Thyroid gland (tissue), 4 donors: Measurements from ENCODE around the gene KCNQ2.

Source experiments
- POLR2A ChIP-seq, 2 donors: fragments of 450-650 bp; IDR thresholded peaks; one replicate each; pipeline ENCODE4 v1.6.1; 2017; ENCODE audit warnings: antibody characterized with exemption in 2 of 2, mild to moderate bottlenecking in 2 of 2, moderate library complexity in 1 of 2
- TF ChIP-seq, protein P1 (sequence below), 6 experiments: fragments of 200-600 bp in 3 of 6; fragments of 450-650 bp in 3 of 6; sonication (generic) in 3 of 6; IDR thresholded peaks; one replicate each; pipeline ENCODE4 v1.5.1; 2016 to 2019; ENCODE audit warnings: antibody characterized with exemption in 6 of 6, mild to moderate bottlenecking in 2 of 6, inconsistent platforms in 1 of 6, moderate library complexity in 1 of 6

DNA sequence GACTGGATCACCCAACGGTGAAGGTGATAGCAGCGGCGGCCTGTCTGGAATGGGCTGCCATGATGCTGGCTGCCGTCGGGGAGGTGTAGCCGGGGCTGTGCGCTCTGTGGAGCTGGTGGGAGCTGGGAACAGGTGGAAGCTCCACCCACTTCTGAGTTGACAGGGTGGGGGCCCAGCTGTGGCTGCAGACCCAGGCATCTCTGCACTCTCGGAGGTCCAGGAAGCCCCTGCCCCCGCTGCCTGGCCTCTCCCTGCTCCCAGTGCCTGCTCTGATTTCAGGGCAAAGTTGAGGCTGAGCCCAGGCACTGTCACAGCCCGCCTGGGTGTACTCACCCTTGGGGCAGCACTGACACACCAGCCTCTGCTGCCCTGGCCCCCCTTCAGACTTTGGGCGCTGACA lies 93.2 kb downstream of the KCNQ2 start:
- TF ChIP-seq, protein P1, sequence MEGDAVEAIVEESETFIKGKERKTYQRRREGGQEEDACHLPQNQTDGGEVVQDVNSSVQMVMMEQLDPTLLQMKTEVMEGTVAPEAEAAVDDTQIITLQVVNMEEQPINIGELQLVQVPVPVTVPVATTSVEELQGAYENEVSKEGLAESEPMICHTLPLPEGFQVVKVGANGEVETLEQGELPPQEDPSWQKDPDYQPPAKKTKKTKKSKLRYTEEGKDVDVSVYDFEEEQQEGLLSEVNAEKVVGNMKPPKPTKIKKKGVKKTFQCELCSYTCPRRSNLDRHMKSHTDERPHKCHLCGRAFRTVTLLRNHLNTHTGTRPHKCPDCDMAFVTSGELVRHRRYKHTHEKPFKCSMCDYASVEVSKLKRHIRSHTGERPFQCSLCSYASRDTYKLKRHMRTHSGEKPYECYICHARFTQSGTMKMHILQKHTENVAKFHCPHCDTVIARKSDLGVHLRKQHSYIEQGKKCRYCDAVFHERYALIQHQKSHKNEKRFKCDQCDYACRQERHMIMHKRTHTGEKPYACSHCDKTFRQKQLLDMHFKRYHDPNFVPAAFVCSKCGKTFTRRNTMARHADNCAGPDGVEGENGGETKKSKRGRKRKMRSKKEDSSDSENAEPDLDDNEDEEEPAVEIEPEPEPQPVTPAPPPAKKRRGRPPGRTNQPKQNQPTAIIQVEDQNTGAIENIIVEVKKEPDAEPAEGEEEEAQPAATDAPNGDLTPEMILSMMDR (IDR thresholded peaks at IDR 0.05): no peak
- TF ChIP-seq POLR2A (IDR thresholded peaks at IDR 0.05): no peak
